ENCODE data around the gene SERPINA5.

DNA sequence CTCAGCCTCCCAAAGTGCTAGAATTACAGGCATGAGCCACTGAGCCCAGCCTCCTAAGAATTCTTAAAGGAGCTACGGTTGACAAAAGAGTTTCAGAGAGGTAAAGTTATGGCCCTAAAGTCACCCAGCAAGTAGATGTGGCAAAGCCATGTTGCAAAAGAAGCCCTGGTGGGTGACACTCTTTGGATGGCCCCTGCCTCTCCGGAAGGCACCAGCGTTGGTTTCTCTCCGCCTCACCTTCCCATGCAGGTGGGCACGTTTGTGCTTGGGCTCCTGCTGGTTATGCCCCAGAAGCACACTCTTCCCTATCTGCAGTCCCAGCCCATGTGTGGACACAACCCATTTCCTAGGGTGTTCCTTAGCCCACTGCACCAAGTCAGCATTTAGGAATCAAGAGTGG is 21.5 kb downstream of the SERPINA5 start:
- TF ChIP-seq TAF1 (IDR thresholded peaks at IDR 0.05; ENCODE audit: low read depth, low read length) (no peak), POLR2A (IDR thresholded peaks at IDR 0.05; ENCODE audit: low read depth, low read length) (no peak)

Data from GM12891 (cell line).